Measurements from ENCODE around the gene PEAK3.

DNA sequence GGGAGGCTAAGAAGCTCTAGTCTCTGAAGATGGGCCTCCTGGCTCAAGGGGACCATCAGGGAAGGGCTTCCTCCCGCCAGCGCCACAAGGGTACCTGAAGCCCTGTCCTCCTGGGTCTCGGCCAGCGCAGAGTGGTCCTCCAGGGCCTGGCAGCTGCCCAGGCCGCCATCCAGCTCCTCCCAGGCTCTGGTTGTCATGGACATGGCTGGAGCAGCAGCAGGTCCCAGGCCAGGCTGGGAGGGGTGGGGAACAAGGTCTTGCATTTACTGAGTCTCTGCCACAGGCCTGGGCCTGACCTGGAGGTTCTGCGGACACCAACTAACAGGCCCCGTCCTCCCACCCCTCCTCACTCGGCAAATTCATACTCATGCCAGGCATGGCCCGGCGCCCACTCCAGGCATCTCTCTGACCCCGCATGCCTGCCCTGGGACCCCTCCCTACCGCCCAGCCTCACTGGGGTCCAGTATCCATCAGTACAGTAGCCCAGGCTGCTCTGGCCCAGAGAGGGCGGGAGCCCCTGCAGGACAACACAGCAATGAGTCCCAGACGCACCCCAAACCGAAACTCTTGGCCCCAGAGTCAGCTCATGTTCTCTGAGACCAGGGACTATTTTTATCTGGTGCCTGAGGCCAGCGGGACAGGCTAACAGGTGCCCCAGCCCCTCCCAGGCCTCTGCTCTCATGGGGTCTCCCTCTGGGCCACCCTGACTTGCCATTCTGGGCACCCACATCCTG is 26.7 kb downstream of the PEAK3 start:
- TF ChIP-seq CTCF (IDR thresholded peaks at IDR 0.05) (no peak), POLR2A (IDR thresholded peaks at IDR 0.05) (no peak), EP300 (IDR thresholded peaks at IDR 0.05) (no peak)
